ENCODE data around the gene CHTF18. TPM values are rescaled to one million over a fixed set of nuclear protein-coding genes. Genes with fewer than 3 reads are reported as not detected.

CHTF18 gene
- total and polyA plus RNA-seq, 4 donors = 7.5 to 17.4 (median 14.9) TPM

DNA sequence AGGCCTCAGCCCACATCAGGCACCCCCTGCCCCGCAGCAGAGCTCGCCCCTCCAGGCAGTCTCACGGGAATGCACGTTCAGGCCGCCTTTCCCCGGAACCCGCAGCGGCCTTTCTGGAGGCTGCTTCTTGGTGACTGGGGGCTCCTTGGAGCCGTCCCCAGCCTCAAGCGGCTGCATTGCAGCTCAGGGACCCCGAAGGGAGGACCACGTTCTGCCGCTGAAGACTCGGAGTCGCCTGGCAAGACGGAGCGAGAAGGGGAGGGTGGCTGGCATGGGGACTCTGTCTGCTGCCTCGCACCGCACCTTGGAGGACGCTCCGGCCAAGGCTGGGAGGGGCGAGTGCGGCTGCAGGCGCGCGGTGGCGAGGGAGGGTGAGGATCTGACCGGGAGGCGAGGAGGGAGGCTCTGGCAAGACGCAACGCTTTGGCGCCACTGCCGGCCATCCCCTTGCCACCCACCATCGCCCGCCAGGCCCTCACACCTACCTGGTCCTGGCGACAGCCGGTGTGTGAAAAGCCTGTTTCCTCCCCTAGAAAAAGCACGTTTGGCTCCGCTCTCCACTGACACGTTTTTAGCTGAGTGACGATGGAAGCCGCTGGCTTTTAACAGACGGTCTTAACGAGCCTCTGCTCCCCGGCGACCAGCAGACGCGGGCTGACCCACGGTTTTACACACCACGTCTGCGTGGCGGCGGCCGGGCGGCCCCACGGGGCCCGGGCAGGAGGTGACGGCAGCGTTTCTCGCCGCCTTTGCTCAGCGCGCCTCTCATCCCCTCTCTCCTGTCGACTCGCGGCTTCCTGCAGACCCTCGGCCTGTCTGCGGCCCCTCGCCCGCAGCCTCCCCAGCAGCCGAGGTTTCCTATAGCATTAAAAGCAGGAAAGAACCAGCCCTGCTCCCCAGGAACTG, 28.8 kb downstream of the CHTF18 start:
- Histone ChIP-seq H3K4me3 (no peak overlapping the region), H3K9ac (ENCODE audit: insufficient read depth in 1 of 2, low read length in 2 of 2) (no peak overlapping the region), H3K27ac (ENCODE audit: low read depth in 1 of 2, low read length in 1 of 2) (no peak overlapping the region), H3K4me1 (ENCODE audit: control insufficient read depth in 5 of 5, insufficient read depth in 5 of 5, low read length in 5 of 5) (peaks cover 0 to 3% (median 0%) of the 10 kb centered on the region in 5 donors), H3K9me3 (ENCODE audit: control insufficient read depth in 4 of 4, insufficient read depth in 3 of 4, low read length in 3 of 4) (peaks cover 0 to 7% (median 1%) of the 10 kb centered on the region in 4 donors), H3K27me3 (ENCODE audit: control insufficient read depth in 3 of 3, insufficient read depth in 3 of 3, low read length in 2 of 3) (peaks cover 3 to 35% (median 28%) of the 10 kb centered on the region in 3 donors), H3K36me3 (ENCODE audit: control insufficient read depth in 4 of 4, insufficient read depth in 4 of 4, low read length in 4 of 4) (no peaks in the 10 kb centered on the region)
- DNase-seq (no peak), ATAC-seq (ENCODE audit: insufficient read depth, low FRiP score) (no peak)
- 42 to 61% methylated on average over 67 to 71 of the region's 71 CpGs for WGBS, 2 donors
- TF ChIP-seq, protein P1, sequence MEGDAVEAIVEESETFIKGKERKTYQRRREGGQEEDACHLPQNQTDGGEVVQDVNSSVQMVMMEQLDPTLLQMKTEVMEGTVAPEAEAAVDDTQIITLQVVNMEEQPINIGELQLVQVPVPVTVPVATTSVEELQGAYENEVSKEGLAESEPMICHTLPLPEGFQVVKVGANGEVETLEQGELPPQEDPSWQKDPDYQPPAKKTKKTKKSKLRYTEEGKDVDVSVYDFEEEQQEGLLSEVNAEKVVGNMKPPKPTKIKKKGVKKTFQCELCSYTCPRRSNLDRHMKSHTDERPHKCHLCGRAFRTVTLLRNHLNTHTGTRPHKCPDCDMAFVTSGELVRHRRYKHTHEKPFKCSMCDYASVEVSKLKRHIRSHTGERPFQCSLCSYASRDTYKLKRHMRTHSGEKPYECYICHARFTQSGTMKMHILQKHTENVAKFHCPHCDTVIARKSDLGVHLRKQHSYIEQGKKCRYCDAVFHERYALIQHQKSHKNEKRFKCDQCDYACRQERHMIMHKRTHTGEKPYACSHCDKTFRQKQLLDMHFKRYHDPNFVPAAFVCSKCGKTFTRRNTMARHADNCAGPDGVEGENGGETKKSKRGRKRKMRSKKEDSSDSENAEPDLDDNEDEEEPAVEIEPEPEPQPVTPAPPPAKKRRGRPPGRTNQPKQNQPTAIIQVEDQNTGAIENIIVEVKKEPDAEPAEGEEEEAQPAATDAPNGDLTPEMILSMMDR (IDR thresholded peaks at IDR 0.05; ENCODE audit: control extremely low read depth, extremely low read depth) = no peak

DNA sequence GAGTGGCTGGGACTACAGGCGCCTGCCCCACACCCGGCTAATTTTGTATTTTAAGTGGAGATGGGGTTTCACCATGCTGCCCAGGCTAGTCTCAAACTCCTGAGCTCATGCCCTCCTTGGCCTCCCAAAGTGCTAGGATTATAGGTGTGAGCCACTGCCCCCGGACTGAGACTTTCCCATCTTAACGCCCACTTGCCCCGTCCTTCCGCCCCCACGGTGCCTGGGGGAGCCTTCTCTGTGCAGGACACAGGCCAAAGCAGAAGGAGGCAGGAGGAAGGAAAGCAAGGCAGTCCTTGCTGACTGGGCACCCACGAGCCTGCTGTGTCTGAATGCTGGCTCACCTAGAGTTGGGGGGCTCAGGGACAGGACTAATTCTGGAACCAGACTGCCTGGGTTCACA, 29.7 kb downstream of the CHTF18 start:
- Histone ChIP-seq H3K27ac (ENCODE audit: low read depth in 1 of 2, low read length in 1 of 2) (no peak overlapping the region), H3K4me1 (ENCODE audit: control insufficient read depth in 5 of 5, insufficient read depth in 5 of 5, low read length in 5 of 5) (peaks cover 0 to 3% (median 0%) of the 10 kb centered on the region in 5 donors), H3K9ac (ENCODE audit: insufficient read depth in 1 of 2, low read length in 2 of 2) (no peak overlapping the region), H3K27me3 (ENCODE audit: control insufficient read depth in 3 of 3, insufficient read depth in 3 of 3, low read length in 2 of 3) (peaks cover 3 to 28% (median 24%) of the 10 kb centered on the region in 3 donors), H3K36me3 (ENCODE audit: control insufficient read depth in 4 of 4, insufficient read depth in 4 of 4, low read length in 4 of 4) (no peaks in the 10 kb centered on the region), H3K9me3 (ENCODE audit: control insufficient read depth in 4 of 4, insufficient read depth in 3 of 4, low read length in 3 of 4) (peaks cover 0 to 6% (median 1%) of the 10 kb centered on the region in 4 donors), H3K4me3 (no peak overlapping the region)
- TF ChIP-seq, protein P1 (IDR thresholded peaks at IDR 0.05; ENCODE audit: control extremely low read depth, extremely low read depth) = no peak
- no peak for ATAC-seq (ENCODE audit: insufficient read depth, low FRiP score)
- no peak for DNase-seq
- WGBS, 2 donors = 78 to 81% methylated on average over 8 of the region's 8 CpGs

GRCh38 chr16:818592-818991, 30.2 kb downstream of the CHTF18 start:
- H3K27me3 ChIP-seq (ENCODE audit: control insufficient read depth in 3 of 3, insufficient read depth in 3 of 3, low read length in 2 of 3) = peaks cover 3 to 26% (median 22%) of the 10 kb centered on the region in 3 donors
- DNase-seq = no peak
- ATAC-seq (ENCODE audit: insufficient read depth, low FRiP score) = no peak
- peaks cover 0 to 6% (median 1%) of the 10 kb centered on the region in 4 donors for H3K9me3 ChIP-seq (ENCODE audit: control insufficient read depth in 4 of 4, insufficient read depth in 3 of 4, low read length in 3 of 4)
- TF ChIP-seq, protein P1 (IDR thresholded peaks at IDR 0.05; ENCODE audit: control extremely low read depth, extremely low read depth) = no peak
- no peaks in the 10 kb centered on the region for H3K36me3 ChIP-seq (ENCODE audit: control insufficient read depth in 4 of 4, insufficient read depth in 4 of 4, low read length in 4 of 4)
- no peak overlapping the region for H3K27ac ChIP-seq (ENCODE audit: low read depth in 1 of 2, low read length in 1 of 2)
- H3K9ac ChIP-seq (ENCODE audit: insufficient read depth in 1 of 2, low read length in 2 of 2) = no peak overlapping the region
- H3K4me1 ChIP-seq (ENCODE audit: control insufficient read depth in 5 of 5, insufficient read depth in 5 of 5, low read length in 5 of 5) = peaks cover 0 to 3% (median 0%) of the 10 kb centered on the region in 5 donors
- WGBS, 2 donors = 81 to 83% methylated on average over 2 of the region's 2 CpGs
- H3K4me3 ChIP-seq = no peak overlapping the region

All from lung (tissue), 12 donors.